HepG2 (cell line): ENCODE data around the gene CDO1. TPM values are rescaled to one million over a fixed set of nuclear protein-coding genes. Genes with fewer than 3 reads are reported as not detected.

ENCODE experiments used
- CHCHD3 ChIP-seq: sonication (generic); formaldehyde crosslinking; IDR thresholded peaks from 2 replicates; pipeline ENCODE4 v1.8.0; 2022; ENCODE audit warnings: mild to moderate bottlenecking, missing genetic modification reagents, moderate library complexity
- HMGA1 ChIP-seq: sonication (generic); formaldehyde crosslinking; conservative IDR thresholded peaks from 2 replicates; pipeline ENCODE4 v1.4.0; 2020; ENCODE audit warnings: missing genetic modification reagents
- HNF1B ChIP-seq: sonication (generic); formaldehyde crosslinking; IDR thresholded peaks from 2 replicates; pipeline ENCODE4 v1.5.1; 2020; ENCODE audit warnings: mild to moderate bottlenecking, moderate library complexity, missing genetic modification reagents
- MED13 ChIP-seq: sonication (generic); formaldehyde crosslinking; IDR thresholded peaks from 2 replicates; pipeline ENCODE4 v1.5.0; 2020; ENCODE audit warnings: missing genetic modification reagents
- NR2F2 ChIP-seq: IDR thresholded peaks from 2 replicates; pipeline ENCODE4 v1.6.1; 2012; ENCODE audit warnings: low read depth, inconsistent platforms, borderline replicate concordance
- RARA ChIP-seq: IDR thresholded peaks from 2 replicates; pipeline ENCODE4 v1.6.1; 2016; ENCODE audit warnings: missing genetic modification reagents, missing compliant biosample characterization
- SNRNP70 ChIP-seq: fragments of 200-400 bp; formaldehyde crosslinking; IDR thresholded peaks from 2 replicates; pipeline ENCODE4 v1.6.1; 2017; ENCODE audit warnings: mild to moderate bottlenecking, low read depth, low read length, moderate library complexity
- ZFP1 ChIP-seq: IDR thresholded peaks from 2 replicates; pipeline ENCODE4 v1.6.1; 2016
- ZNF484 ChIP-seq: sonication (generic); formaldehyde crosslinking; IDR thresholded peaks from 2 replicates; pipeline ENCODE4 v1.5.1; 2020; ENCODE audit warnings: mild to moderate bottlenecking, low read depth, missing genetic modification reagents, borderline replicate concordance
- ZNF564 ChIP-seq: sonication (generic); formaldehyde crosslinking; IDR thresholded peaks from 2 replicates; pipeline ENCODE4 v1.8.1; 2023; ENCODE audit warnings: mild to moderate bottlenecking, missing genetic modification reagents
- ZNF770 ChIP-seq: sonication (generic); formaldehyde crosslinking; IDR thresholded peaks from 2 replicates; pipeline ENCODE4 v1.5.0; 2020; ENCODE audit warnings: mild to moderate bottlenecking, missing genetic modification reagents
- polyA plus RNA-seq, 8 experiments: library from polyadenylated mRNA; depleted of rRNA in 3 of 8; stranded (reverse) in 7 of 8; unstranded in 1 of 8; fragments of >200 nt; fragmentation: Illumina TruSeq in 4 of 8; extraction: Trizol in 4 of 8; gene quantifications; 2 replicates each; pipeline versions ENCODE4 v1.2.1 to v1.2.3, GENCODE V29; 2011 to 2016; ENCODE audit warnings: low read depth in 4 of 8, missing spikeins in 1 of 8, mixed read lengths in 1 of 8; ENCODE audit not compliant: insufficient read depth in 1 of 8
- total RNA-seq, 5 experiments: library from RNA; depleted of rRNA; stranded (reverse); fragments of >200 nt; fragmentation: Illumina TruSeq; extraction: Trizol; gene quantifications; 2 replicates each; pipeline ENCODE4 v1.2.3, GENCODE V29; 2016; ENCODE audit warnings: low read depth in 1 of 5
- TF ChIP-seq, protein P1 (sequence below): sonication (generic); formaldehyde crosslinking; IDR thresholded peaks from 2 replicates; pipeline ENCODE4 v1.4.0; 2020; ENCODE audit warnings: missing genetic modification reagents, borderline replicate concordance
- TF ChIP-seq, protein P2 (sequence below): sonication (generic); formaldehyde crosslinking; IDR thresholded peaks from 2 replicates; pipeline ENCODE4 v1.4.0; 2020; ENCODE audit warnings: missing genetic modification reagents
- TF ChIP-seq, protein P3 (sequence below): sonication (generic); formaldehyde crosslinking; IDR thresholded peaks from 2 replicates; pipeline ENCODE4 v1.5.0; 2020; ENCODE audit warnings: mild to moderate bottlenecking, missing genetic modification reagents

CDO1 gene
- total and polyA plus RNA-seq, 2 of the 13 experiments (the other 11 are each of a cell fraction or from before 2014, with no cell fraction given), result 3.2 to 4.4 TPM

DNA sequence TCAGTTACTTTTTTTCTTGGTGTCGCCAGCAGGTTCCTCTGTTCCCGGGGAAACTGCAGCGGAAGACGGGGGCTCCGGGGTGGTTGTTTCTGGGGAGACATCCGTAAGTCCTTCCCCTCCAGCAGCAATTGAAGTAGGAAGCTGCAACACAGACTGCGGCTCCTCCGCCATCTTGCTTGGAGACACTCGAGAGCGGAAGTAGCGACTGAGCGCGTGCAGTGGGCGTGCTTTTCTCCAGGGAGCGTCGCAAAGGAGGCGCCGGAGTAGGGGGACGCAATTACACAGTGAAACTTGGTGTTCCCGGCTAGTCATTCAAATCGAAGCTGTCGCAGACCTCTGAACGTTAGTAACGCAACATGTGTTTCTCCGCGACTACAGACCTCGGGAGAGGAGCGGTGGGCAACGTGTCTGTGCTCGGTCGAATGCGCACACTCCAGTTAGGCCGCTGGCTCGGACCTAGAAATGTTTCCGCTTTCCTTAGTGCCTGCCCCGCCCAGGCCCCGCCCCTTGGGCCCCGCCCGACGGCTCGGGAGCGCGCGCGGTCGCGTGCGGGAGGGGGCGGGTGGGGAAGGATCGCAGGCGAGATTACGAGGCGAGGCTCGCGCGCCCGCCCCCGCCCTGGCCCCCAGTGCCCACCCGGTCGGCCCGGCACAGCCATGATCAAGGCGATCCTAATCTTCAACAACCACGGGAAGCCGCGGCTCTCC, 25.1 kb upstream of the CDO1 start, which contains the start of the genes AP3S1 and ATG12 (continued):
- TF ChIP-seq, protein P1, sequence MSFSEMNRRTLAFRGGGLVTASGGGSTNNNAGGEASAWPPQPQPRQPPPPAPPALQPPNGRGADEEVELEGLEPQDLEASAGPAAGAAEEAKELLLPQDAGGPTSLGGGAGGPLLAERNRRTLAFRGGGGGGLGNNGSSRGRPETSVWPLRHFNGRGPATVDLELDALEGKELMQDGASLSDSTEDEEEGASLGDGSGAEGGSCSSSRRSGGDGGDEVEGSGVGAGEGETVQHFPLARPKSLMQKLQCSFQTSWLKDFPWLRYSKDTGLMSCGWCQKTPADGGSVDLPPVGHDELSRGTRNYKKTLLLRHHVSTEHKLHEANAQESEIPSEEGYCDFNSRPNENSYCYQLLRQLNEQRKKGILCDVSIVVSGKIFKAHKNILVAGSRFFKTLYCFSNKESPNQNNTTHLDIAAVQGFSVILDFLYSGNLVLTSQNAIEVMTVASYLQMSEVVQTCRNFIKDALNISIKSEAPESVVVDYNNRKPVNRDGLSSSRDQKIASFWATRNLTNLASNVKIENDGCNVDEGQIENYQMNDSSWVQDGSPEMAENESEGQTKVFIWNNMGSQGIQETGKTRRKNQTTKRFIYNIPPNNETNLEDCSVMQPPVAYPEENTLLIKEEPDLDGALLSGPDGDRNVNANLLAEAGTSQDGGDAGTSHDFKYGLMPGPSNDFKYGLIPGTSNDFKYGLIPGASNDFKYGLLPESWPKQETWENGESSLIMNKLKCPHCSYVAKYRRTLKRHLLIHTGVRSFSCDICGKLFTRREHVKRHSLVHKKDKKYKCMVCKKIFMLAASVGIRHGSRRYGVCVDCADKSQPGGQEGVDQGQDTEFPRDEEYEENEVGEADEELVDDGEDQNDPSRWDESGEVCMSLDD (CRISPR knock-in tag), result no peak
- TF ChIP-seq, protein P2, sequence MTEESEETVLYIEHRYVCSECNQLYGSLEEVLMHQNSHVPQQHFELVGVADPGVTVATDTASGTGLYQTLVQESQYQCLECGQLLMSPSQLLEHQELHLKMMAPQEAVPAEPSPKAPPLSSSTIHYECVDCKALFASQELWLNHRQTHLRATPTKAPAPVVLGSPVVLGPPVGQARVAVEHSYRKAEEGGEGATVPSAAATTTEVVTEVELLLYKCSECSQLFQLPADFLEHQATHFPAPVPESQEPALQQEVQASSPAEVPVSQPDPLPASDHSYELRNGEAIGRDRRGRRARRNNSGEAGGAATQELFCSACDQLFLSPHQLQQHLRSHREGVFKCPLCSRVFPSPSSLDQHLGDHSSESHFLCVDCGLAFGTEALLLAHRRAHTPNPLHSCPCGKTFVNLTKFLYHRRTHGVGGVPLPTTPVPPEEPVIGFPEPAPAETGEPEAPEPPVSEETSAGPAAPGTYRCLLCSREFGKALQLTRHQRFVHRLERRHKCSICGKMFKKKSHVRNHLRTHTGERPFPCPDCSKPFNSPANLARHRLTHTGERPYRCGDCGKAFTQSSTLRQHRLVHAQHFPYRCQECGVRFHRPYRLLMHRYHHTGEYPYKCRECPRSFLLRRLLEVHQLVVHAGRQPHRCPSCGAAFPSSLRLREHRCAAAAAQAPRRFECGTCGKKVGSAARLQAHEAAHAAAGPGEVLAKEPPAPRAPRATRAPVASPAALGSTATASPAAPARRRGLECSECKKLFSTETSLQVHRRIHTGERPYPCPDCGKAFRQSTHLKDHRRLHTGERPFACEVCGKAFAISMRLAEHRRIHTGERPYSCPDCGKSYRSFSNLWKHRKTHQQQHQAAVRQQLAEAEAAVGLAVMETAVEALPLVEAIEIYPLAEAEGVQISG, result peak; percentile 80
- no peak for TF ChIP-seq HNF1B (CRISPR knock-in tag)
- no peak; the same call in 1 of the 2 replicates for TF ChIP-seq CHCHD3 (CRISPR knock-in tag)
- no peak for TF ChIP-seq SNRNP70
- peak; percentile 54 for TF ChIP-seq RARA
- no peak; the same call in 1 of the 2 replicates for TF ChIP-seq ZNF564 (CRISPR knock-in tag)
- 0 out of 2 replicates have a peak, but pooled peaks have one; percentile 59 for TF ChIP-seq ZFP1
- TF ChIP-seq ZNF770, result 0 out of 2 replicates have a peak, but pooled peaks have one; percentile 45
- no peak for TF ChIP-seq NR2F2
- TF ChIP-seq MED13 (CRISPR knock-in tag), result peak; percentile 56; the same call in 1 of the 2 replicates
- no peak for TF ChIP-seq ZNF484 (CRISPR knock-in tag)
- no peak for TF ChIP-seq HMGA1
- TF ChIP-seq, protein P3, sequence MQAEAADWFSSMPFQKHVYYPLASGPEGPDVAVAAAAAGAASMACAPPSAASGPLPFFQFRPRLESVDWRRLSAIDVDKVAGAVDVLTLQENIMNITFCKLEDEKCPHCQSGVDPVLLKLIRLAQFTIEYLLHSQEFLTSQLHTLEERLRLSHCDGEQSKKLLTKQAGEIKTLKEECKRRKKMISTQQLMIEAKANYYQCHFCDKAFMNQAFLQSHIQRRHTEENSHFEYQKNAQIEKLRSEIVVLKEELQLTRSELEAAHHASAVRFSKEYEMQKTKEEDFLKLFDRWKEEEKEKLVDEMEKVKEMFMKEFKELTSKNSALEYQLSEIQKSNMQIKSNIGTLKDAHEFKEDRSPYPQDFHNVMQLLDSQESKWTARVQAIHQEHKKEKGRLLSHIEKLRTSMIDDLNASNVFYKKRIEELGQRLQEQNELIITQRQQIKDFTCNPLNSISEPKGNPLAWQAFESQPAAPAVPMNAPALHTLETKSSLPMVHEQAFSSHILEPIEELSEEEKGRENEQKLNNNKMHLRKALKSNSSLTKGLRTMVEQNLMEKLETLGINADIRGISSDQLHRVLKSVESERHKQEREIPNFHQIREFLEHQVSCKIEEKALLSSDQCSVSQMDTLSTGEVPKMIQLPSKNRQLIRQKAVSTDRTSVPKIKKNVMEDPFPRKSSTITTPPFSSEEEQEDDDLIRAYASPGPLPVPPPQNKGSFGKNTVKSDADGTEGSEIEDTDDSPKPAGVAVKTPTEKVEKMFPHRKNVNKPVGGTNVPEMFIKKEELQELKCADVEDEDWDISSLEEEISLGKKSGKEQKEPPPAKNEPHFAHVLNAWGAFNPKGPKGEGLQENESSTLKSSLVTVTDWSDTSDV (CRISPR knock-in tag), result no peak
